GM10847 (cell line): ENCODE results near the gene FAM50A.

Experiments
- POLR2A ChIP-seq: IDR thresholded peaks from 2 replicates; pipeline ENCODE4 v1.6.1; 2011; ENCODE audit not compliant: insufficient read length; ENCODE audit errors: extremely low read depth

Gene FAM50A

DNA sequence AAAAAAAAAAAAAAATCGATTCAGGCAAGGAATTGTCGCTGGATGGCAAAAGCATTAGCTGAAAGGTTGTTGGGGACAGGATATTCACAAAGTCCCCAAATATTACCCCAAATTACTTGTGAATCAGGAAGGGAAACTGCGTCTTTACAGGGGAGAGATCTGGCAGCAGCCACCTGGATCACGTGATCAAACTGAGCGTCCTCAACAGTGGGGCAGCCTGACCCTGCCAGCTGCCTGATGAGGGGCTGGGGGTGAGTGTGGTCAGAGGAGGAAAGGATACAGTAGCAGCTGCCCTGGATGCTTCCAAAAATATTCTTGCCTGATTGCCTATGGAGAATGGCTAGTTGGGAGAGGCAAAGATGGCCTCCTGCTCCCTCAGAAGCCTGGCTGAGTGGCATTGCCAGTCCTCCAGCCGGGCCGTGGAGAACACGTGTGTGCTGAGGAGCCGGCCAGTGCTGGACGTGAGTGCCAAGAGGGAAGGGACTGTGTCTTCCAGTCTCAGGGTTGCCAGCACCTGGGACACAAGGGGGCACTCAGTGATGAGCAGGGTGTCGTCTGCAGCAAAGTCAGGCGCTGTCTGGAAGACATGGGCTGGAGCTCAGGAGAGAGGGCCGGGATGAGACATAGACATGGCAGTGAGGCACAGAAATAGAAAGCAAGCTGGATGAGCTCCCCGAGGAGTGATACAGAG lies 38.1 kb downstream of the FAM50A start:
- no peak for TF ChIP-seq POLR2A

DNA sequence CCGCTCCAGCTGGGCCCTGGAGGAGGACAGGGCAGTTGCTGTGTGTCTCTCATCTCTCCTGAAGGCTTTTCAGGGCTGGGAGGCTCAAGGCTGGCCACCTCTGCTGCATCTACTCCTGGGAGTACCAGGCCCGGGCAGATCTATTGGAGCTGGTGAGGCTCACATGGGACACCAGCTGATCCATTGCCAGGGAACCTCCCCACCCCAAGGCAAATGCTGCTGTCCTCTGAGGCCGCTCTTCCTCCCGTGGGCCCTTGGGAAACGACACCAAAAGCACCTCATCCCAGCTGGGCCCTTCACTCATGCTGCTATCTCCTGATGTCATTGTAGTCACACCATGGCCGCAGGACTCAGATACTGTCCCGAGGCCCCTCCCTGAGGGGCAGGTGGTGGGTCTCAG lies 38.8 kb downstream of the FAM50A start:
- no peak for TF ChIP-seq POLR2A

DNA sequence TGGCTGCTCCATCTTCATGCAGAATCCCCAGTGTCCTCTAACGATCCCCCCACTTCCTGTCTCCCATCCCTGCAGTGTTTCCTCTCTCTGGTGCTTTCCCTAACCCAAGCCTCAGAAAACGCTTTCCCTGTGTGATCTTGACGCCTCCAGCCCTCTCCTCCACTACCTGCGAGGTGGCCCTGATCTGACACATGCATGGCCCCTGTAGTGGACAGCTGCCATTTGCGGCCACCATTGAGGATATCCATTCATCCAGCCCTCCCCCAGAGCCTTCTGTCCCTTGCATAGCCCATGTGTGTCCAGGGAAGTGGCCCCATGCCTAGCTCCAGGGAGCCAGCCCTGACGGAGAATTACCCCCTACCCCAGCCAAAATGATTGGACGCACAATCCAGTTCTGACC lies 39.4 kb downstream of the FAM50A start:
- TF ChIP-seq POLR2A, result no peak

DNA sequence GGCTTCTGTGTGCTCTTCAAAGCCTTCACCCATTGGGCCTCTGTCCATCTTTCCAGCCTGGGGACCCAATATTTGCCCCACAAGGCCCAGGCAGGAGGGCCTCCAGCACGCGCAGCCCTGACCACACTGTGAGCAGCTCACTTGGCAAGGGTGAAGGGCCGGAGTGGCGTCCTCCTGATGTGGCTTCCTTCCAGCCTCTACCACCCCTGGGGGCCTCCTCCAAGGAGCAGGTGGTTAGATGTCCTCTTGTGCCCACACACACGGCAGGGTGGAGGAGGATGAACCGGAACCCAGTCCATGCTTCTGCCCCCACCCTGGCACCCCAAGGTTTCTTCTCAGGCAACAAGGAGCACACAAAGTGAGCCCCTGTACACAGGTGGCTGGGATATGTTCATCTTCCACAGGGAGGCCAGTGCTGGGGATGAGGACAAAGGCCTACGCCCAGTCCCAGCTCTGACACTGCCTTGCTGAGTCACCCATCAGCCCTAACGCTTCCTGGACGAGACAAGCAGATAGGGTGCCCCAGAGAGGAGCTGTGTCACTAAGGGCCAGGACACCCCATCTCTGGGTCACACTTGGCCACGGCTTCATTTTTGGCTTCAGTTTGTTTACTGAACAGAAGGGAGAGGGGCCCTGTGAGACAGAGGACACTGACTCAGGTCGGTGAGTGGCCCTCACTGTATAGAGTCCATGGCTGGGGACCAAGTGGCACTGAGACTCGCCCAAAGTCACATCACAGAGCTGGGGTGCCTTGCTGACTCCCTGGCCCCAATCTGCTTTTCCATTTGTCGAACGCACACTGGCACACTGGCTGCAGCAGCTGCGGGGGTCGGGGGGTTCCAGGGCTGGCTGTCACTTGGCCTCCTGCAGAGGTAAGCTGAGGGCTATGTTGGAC lies 40.6 kb downstream of the FAM50A start:
- no peak for TF ChIP-seq POLR2A

DNA sequence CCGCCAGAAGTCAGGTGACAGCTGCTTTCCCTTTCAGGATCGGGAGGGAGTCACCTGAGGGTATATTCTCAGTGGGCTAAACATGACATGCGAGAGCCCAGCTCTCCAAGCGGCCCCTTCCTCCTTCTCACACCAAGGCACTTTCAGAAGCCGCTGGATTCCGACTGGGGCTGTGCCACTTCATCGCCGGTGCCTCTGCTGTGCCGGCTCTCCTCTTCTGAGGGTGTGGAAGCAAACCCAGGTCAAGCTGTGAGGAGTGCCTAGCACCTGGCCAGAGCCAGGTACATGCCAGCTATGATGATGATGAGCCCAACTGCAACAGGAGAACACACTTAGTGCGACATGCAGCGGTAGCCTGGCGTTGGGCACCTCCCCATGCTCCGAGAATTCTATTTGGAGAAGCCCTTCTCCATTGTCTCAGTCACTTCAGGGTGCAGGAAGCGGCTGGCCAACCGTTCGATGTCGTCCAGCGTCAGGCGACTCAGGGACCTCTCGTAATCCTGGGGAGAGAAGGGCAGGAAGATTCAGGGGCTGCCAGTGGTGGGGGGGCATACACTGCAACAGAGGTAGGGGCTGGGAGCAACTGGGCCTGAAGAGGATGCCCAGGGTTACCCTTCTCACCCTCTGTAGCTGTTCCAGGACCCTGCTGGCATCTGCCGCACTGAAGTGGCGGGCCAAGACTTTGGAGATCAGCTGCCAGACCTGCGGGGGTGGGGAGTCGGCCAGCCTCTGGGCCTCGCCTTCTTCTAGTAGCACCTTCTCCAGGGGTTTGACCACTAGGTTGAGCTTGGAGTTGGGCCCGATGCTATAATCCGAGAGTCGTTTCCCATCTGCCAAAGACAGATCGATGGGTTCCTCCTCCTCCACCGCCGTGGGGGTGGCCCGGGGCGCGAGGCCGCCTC lies 41.5 kb downstream of the FAM50A start:
- no peak for TF ChIP-seq POLR2A

DNA sequence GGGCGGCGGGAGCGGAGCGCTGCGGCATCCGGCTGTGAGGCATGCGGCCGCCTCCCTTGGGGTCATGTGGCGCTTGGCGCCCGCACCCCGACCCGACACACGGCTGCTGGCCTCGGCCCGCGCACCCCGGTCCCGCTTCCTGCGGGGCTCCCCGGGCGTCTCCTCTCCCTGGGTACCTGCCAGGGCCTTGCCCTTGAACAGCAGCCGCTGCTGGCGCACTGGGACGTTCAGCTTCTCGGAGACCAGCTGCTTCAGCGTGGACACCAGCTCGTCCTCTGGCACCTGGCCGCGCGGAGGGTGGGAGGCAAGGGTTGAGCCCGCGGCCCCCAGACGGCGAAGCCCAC lies 42.1 kb downstream of the FAM50A start:
- no peak for TF ChIP-seq POLR2A

DNA sequence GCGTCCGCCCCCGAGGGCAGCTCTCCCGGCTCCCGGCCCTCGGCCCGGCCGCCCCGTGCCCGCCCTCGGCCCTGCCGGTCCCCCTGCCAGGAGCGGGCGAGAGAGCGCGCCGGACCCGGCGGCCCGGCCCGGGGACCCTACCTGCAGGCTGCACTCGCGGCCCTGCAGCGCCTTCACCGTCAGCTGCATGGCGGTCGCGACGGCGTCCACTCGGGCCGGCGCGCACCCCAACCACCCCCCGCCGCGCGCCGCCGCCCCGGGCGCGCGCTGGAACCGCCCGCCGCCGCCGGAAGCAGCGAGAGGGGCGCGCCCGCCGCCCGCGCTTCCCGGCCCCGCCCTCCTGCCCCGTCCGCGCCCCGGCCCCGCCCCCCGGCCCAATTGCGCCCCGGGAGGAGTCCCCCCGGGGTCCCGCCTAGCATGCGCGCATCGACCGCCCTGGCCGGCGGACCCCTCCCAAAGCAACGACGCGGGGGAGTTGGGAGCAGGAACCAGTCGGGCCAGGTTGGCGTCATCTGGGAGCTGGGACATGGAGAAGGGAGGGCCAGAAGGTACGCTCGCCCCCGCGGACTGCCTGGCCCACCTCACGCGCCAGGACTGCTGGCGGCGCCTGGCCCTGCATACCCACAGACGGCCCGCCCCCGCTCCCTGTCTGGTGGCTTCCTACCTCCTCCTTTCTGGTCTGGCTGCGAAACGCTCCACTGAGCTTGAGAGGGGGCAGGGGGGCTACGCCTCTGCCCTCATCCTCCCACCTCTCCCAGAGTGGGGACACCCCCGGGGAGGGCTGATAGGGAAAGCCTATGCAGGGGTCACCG lies 42.7 kb downstream of the FAM50A start, which contains the start of gene UBL4A:
Gene UBL4A, minus strand, starts transcription at position 220 of the 812 bp plus-strand sequence. Its CDS starts 31 bp downstream, at position 189.
- no peak for TF ChIP-seq POLR2A

DNA sequence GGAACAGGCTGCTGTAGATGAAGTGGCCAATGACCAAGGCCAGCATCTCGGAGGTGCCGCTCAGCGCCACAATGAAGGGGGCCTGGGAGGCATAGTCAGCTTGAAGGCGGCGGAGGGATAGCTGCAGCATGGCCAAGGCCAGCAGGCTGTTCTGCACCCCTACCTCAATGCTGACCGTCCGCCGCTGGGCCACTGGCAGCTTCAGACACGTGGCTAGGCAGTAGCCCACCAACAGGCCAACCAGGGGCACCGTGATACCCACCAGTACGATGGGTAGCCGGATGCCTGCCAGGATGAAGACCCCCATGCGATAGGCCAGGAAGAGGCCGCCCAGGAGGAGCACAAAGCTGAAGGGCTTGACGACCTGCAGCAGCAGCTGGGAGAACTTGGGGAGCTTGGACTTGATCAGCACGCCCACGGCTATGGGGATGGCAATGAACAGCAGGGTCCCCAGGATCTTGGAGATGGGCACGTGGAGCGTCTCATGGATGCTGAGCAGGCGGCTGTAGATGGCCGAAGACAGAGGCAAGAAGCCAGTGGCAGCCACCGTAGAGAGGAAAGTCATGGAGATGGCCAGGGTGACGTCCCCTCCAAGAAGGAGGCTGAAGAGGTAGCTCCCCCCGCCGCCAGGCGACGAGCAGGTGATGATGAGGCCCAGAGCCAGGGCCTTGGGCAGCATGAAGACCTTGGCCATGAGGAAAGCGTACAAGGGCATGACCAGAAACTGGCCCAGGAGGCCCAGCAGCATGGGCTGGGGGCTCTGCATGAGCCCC lies 43.8 kb downstream of the FAM50A start:
- no peak for TF ChIP-seq POLR2A

DNA sequence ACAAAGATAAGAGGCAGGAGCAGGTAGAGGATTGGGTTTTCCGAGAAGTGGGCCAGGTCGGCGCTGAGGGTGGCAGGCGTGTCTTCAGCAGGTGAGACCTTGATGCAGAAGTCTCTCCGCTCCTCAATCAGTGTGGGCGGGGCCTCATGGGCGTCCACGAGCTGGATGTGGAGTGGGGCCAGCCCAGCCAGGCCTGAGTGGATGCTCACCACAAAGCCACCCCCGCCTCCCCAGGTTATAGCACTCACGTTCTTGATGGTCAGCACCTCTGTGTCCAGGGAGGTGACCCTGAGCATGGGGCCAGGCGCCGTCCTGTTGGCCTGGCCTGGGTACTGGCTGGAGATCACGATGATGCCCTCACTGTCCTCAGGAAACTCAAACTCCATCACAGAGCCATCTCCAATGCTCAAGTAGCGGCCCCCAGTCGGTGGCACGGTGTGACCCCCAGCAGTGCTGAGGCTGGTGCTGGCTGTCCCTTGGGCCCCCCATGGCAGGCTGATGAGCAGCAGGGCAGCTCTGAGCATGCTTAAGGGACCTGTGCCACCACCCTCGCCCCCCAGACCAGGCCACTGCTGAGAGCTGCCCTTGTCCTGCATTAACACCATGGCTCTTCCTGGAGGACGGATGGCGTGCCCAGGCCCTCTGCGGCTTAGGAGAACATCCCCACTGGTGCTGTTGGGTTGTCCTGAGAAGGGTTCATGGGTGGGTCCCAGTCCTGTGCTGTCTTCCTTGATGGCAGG lies 44.6 kb downstream of the FAM50A start:
- no peak for TF ChIP-seq POLR2A

DNA sequence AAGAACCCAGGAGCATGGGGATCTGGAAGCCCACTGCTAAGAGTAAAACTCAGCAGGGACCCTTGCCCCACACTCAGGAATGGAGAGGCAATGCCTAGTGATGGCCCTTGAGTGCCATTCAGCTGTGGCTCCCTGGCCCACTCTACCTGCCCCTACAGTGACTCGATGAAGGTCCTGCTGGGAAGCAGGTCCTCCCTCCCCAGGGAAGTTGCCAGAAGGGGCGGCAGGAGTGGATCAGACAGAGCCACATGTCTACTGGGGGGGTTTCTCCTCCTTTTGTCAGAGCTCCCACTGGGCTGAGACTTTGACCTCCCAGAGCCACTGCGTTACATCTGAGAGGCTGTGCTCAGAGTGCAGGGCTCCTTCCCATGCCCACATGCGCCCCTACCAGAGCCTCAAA lies 45.2 kb downstream of the FAM50A start:
- no peak for TF ChIP-seq POLR2A

DNA sequence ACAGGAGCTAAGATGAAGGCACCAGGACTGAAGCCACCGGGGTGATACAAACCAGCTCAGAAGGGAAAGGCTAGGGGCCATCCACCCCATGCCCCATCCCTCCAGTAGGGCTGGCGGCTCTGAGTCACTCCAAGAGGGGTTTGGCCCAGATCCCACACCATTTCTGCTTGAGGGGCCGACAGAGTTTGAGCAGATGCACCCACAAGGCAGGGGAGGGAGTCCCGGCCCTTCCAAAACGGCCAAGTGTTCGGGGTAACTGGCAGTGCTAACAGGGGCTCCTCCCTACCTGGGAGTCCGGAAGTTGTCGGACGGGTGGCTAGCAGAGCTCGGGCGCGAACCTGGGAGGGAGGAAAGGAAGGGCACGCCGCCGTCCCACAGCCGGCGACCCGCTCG lies 46.1 kb downstream of the FAM50A start:
- TF ChIP-seq POLR2A, result no peak

DNA sequence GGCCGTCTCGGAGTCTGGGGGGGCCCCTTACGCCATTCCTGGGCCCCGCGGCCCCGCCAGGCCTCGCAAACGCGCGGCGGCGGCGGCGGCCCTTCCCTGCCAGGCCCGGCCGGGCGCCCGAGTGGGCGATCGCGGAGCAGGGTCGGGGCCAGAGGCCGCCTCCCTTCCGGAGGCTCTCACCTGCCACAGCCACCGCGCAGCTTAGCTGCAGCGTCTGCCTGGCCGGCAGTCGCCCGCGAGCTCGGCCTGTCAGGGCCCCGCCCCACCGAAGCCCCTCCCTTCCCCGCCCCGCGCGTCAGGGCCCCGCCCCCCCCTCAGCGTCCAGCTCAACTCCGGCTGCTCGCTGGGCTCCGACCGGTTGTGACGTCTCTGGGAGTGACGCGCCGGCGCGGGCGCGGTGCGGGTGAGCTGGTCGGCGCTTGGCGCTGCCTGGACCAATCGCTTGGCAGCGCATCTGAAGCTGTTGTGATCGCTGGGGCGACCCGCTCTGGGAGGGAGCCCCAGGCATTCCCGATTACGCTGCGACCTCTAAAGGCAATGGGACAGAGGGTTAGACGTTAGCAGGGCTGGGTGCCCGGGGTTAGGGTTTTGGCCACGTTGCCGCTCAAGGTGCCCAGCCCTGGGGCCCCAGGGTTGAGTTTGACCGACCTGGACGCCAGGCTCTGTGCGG lies 46.6 kb downstream of the FAM50A start, which contains the start of gene SLC10A3:
Gene SLC10A3, minus strand, starts transcription at position 216 of the 670 bp plus-strand sequence. CDS start 1,689 bp downstream, outside the sequence.
- TF ChIP-seq POLR2A, result peak; percentile 94
